Keratinocyte (primary cell): ENCODE measurements around the gene SCAF4. TPM values are rescaled to one million over a fixed set of nuclear protein-coding genes. Genes with fewer than 3 reads are reported as not detected.

Experiments used
- DNase-seq: peaks from one replicate; pipeline ENCODE4 v3.0.0-alpha.2; 2011; ENCODE audit warnings: low read depth, missing footprints, low spot score
- FAIRE-seq: peaks from 2 replicates; lab custom pipeline; 2011; peaks lifted over from hg19 to GRCh38; lab: Jason Lieb, UNC
- H2AFZ ChIP-seq: 2 replicates; pipeline ENCODE4 v1.6.0; 2012; ENCODE audit warnings: low read length, control low read depth, inconsistent platforms; ENCODE audit not compliant: control insufficient read depth
- H3K27ac ChIP-seq: 2 replicates; pipeline ENCODE4 v1.5.1; 2011; ENCODE audit warnings: low read length; ENCODE audit not compliant: control insufficient read depth, insufficient read depth
- H3K27me3 ChIP-seq: 3 replicates; pipeline ENCODE4 v1.6.0; 2011; ENCODE audit warnings: low read length; ENCODE audit not compliant: control insufficient read depth, insufficient read depth; ENCODE audit errors: extremely low read depth
- H3K36me3 ChIP-seq, 2 experiments: 2 replicates in 1 of 2; 3 replicates in 1 of 2; pipeline ENCODE4 v1.5.1; 2011; ENCODE audit warnings: low read length in 2 of 2, mild to moderate bottlenecking in 1 of 2; ENCODE audit not compliant: control insufficient read depth in 2 of 2, insufficient read depth in 2 of 2; ENCODE audit errors: extremely low read depth in 1 of 2
- H3K4me1 ChIP-seq: 3 replicates; pipeline ENCODE4 v1.5.1; 2011; ENCODE audit warnings: low read length; ENCODE audit not compliant: control insufficient read depth, insufficient read depth; ENCODE audit errors: extremely low read depth
- H3K4me2 ChIP-seq: 3 replicates; pipeline ENCODE4 v1.6.0; 2011; ENCODE audit warnings: low read depth, low read length; ENCODE audit not compliant: control insufficient read depth, insufficient read depth; ENCODE audit errors: extremely low read depth
- H3K4me3 ChIP-seq, 3 experiments: fragments of 200-600 bp in 1 of 3; sonication (generic) in 1 of 3; 2 replicates in 2 of 3; 3 replicates in 1 of 3; pipeline ENCODE4 v1.5.1; 2011 to 2016; ENCODE audit warnings: low read length in 3 of 3, mild to moderate bottlenecking in 3 of 3, control low read depth in 2 of 3, inconsistent platforms in 1 of 3, low read depth in 1 of 3, mixed read lengths in 1 of 3, mixed run types in 1 of 3, moderate library complexity in 1 of 3; ENCODE audit not compliant: control insufficient read depth in 2 of 3, insufficient read depth in 2 of 3; ENCODE audit errors: extremely low read depth in 1 of 3
- H3K79me2 ChIP-seq: 2 replicates; pipeline ENCODE4 v1.6.0; 2012; ENCODE audit warnings: low read length; ENCODE audit not compliant: control insufficient read depth, insufficient read depth
- H3K9ac ChIP-seq: 3 replicates; pipeline ENCODE4 v1.6.0; 2011; ENCODE audit warnings: low read length; ENCODE audit not compliant: control insufficient read depth, insufficient read depth; ENCODE audit errors: extremely low read depth
- H3K9me1 ChIP-seq: 3 replicates; pipeline ENCODE4 v1.6.0; 2011; ENCODE audit warnings: low read length; ENCODE audit not compliant: control insufficient read depth, insufficient read depth; ENCODE audit errors: extremely low read depth
- H3K9me3 ChIP-seq: 2 replicates; pipeline ENCODE4 v1.5.1; 2012; ENCODE audit warnings: low read depth, low read length; ENCODE audit not compliant: control insufficient read depth
- H4K20me1 ChIP-seq: 3 replicates; pipeline ENCODE4 v1.6.0; 2011; ENCODE audit warnings: low read length; ENCODE audit not compliant: control insufficient read depth, insufficient read depth; ENCODE audit errors: extremely low read depth
- CTCF ChIP-seq, 3 experiments: IDR thresholded peaks in 1 of 3; conservative IDR thresholded peaks in 1 of 3; optimal IDR thresholded peaks in 1 of 3; 2 replicates in 2 of 3; 3 replicates in 1 of 3; pipeline versions ENCODE3 to v1.5.1; 2011; ENCODE audit warnings: low read length in 3 of 3, mild to moderate bottlenecking in 3 of 3, moderate library complexity in 2 of 3, control low read depth in 1 of 3, inconsistent platforms in 1 of 3; ENCODE audit not compliant: insufficient read depth in 2 of 3; ENCODE audit errors: extremely low read depth in 1 of 3
- EZH2 ChIP-seq: IDR thresholded peaks from one replicate; pipeline ENCODE4 v1.6.1; 2012; ENCODE audit warnings: inconsistent platforms, mild to moderate bottlenecking, low read length, moderate library complexity
- dilution Hi-C: fragments of 300-500 bp; cut with MboI; formaldehyde crosslinking; loops from one replicate; pipeline ENCODE4 v1.7.0; 2020; ENCODE audit warnings: low sequenced_read_pairs; ENCODE audit not compliant: extremely low pct_ligation_motif_present
- polyA plus RNA-seq, 5 experiments: library from polyadenylated mRNA; depleted of rRNA in 3 of 5; stranded (reverse) in 3 of 5; stranded (forward) in 1 of 5; unstranded in 1 of 5; fragments of >200 nt; gene quantifications; 1 replicate in 1 of 5; 2 replicates in 3 of 5; 3 replicates in 1 of 5; pipeline versions ENCODE4 v1.2.1 to v1.2.3, GENCODE V29; 2011 to 2012; ENCODE audit warnings: missing spikeins in 2 of 5, low read depth in 1 of 5, low replicate concordance in 1 of 5

The SCAF4 gene
- polyA plus RNA-seq, 1 donor (not counting 4 experiments of a cell fraction or from before 2014, with no cell fraction given) = 7.5 TPM

DNA sequence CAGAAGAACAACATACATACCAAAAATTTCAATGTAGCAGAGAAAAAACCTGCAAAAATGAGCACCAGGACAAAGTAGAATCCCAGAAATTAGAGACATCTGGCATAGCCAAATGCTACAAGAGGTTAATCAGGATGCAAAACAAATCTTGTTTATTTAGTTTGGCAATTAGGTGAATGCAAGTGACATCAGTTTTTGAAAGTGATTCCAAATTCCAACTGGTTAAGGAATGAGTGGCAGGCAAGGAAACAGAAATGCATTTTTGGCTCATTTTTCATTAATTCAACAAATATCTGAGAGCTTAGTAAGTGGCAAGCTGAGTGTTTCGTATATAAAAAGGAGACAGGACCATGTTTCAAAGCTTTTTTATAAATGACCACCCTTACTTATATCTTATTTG is 21.3 kb downstream of the SCAF4 start:
- peaks cover 13% of the 10 kb centered on the region for H3K4me1 ChIP-seq
- no peak overlapping the region for H3K4me3 ChIP-seq
- TF ChIP-seq CTCF (optimal IDR thresholded peaks at IDR 0.05 in 1 of 3, IDR thresholded peaks at IDR 0.05 in 1 of 3, conservative IDR thresholded peaks at IDR 0.05 in 1 of 3; ENCODE audit: extremely low read depth in 1 of 3, insufficient read depth in 2 of 3, low read length in 3 of 3) = no peak
- no peak for TF ChIP-seq EZH2
- H3K9ac ChIP-seq = no peak overlapping the region
- dilution Hi-C loops = no loop called here
- H3K27ac ChIP-seq = no peak overlapping the region
- H3K27me3 ChIP-seq = no peaks in the 10 kb centered on the region
- H3K79me2 ChIP-seq = peaks cover 98% of the 10 kb centered on the region
- FAIRE-seq = no peak
- no peaks in the 10 kb centered on the region for H3K9me1 ChIP-seq
- H3K9me3 ChIP-seq = no peaks in the 10 kb centered on the region
- peaks cover 21% of the 10 kb centered on the region for H4K20me1 ChIP-seq
- DNase-seq = no peak
- no peak overlapping the region for H3K4me2 ChIP-seq
- H2AFZ ChIP-seq = no peak overlapping the region
- peaks cover 0 to 4% of the 10 kb centered on the region in 2 experiments for H3K36me3 ChIP-seq

DNA sequence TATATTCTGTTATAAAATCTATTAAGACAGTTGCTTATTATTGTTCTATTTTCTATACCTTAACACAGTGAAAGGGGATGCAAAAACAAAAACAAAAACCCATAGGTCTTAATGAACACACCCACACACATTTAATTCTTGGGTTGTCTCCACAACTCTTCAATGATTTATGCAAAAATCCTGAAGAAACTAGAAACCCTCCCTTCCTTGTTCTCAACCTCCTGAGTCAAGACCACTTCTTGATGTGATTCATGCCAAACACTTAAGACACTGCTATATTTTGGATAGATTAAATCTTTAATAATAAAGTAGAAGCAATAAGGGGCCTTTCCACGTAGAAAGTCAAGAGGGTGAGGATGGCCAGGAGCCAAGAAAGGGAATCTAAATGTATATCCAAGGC is 23.4 kb downstream of the SCAF4 start:
- Histone ChIP-seq H3K9ac (no peak overlapping the region), H3K27ac (no peak overlapping the region), H3K4me1 (no peaks in the 10 kb centered on the region), H3K27me3 (no peaks in the 10 kb centered on the region), H3K4me3 (no peak overlapping the region), H3K9me3 (no peaks in the 10 kb centered on the region), H3K79me2 (peaks cover 84% of the 10 kb centered on the region), H3K9me1 (no peaks in the 10 kb centered on the region), H4K20me1 (peaks cover 10% of the 10 kb centered on the region), H3K36me3 (peaks cover 0 to 4% of the 10 kb centered on the region in 2 experiments), H2AFZ (no peak overlapping the region), H3K4me2 (no peak overlapping the region)
- TF ChIP-seq EZH2 = no peak
- TF ChIP-seq CTCF (optimal IDR thresholded peaks at IDR 0.05 in 1 of 3, IDR thresholded peaks at IDR 0.05 in 1 of 3, conservative IDR thresholded peaks at IDR 0.05 in 1 of 3; ENCODE audit: extremely low read depth in 1 of 3, insufficient read depth in 2 of 3, low read length in 3 of 3) = no peak
- FAIRE-seq (no peak), DNase-seq (no peak)
- dilution Hi-C loops = no loop called here
